ENCODE data around the gene UMAD1.

- TF ChIP-seq SUZ12 (IDR thresholded peaks at IDR 0.05; ENCODE audit: low read depth, low read length) = no peak
- TF ChIP-seq, protein P1, sequence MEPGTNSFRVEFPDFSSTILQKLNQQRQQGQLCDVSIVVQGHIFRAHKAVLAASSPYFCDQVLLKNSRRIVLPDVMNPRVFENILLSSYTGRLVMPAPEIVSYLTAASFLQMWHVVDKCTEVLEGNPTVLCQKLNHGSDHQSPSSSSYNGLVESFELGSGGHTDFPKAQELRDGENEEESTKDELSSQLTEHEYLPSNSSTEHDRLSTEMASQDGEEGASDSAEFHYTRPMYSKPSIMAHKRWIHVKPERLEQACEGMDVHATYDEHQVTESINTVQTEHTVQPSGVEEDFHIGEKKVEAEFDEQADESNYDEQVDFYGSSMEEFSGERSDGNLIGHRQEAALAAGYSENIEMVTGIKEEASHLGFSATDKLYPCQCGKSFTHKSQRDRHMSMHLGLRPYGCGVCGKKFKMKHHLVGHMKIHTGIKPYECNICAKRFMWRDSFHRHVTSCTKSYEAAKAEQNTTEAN (CRISPR knock-in tag; conservative IDR thresholded peaks at IDR 0.05) = no peak
- TF ChIP-seq MYC (CRISPR knock-in tag; IDR thresholded peaks at IDR 0.05; ENCODE audit: borderline replicate concordance) = no peak
- no peak for TF ChIP-seq ZNF784 (CRISPR knock-in tag; IDR thresholded peaks at IDR 0.05; ENCODE audit: borderline replicate concordance)
- no peak for TF ChIP-seq EZH2 (conservative IDR thresholded peaks at IDR 0.05; ENCODE audit: low read depth, low read length)
- TF ChIP-seq TAF1 (CRISPR knock-in tag; IDR thresholded peaks at IDR 0.05) = no peak
- TF ChIP-seq GMEB2 (CRISPR knock-in tag; IDR thresholded peaks at IDR 0.05; ENCODE audit: low read depth) = no peak
- TF ChIP-seq YY1 (IDR thresholded peaks at IDR 0.05; ENCODE audit: insufficient read depth, insufficient replicate concordance, low read depth, low read length) = no peak
These were observed 167.6 kb downstream of the UMAD1 start for GRCh38 chr7:7808156-7808555.
